ENCODE measurements around the gene PANK4. TPM values are rescaled to one million over a fixed set of nuclear protein-coding genes. Genes with fewer than 3 reads are reported as not detected.

The PANK4 gene
- total RNA-seq, 1 experiment from 2014 or later: 45.6 TPM

DNA sequence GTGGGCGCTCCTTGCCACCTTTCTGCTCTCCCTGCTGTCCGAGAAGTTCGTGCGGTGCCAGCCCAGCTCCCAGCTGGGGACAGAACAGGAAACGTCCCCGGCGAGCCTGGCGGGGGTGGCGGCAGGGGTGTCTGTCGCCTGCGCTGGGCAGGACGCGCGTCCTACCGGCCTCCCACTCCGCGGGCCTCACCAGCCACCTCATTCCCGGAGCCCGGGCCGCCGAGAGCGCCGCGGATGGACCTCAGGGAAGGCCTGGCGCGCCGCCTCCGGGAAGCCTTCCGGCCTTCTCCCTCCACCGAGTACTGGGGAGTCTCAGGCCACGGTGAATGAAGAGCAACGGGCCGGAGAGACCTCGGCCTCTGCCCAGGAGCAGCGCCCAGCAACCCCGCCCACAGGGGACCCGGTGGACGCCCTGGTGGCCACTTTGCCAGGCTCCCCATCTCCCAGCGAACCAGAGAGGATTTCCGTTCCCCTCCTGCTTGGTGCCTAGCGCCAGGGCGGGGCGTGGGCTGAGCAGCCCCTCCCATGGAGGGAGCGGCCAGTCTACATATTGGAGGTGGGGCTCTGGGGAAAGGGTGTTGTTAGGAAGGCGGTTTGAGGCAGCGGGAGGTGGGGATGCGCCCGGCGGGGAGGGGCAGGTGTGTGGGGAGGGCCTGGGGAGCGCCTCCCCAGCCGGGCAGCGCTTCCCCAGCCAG lies 20.3 kb upstream of the PANK4 start:
- peak overlapping the region; percentile 76 for H3K27ac ChIP-seq (ENCODE audit: low read depth, low read length, poor library complexity, severe bottlenecking)
- no peaks in the 10 kb centered on the region for H3K27me3 ChIP-seq (replicated peaks; ENCODE audit: insufficient read depth, low read depth, low read length, poor library complexity)
- ChIA-PET POLR2A (ENCODE audit: low non-redundant PET) (interaction anchor here (0.5 to 0.6 kb wide), 2 partner anchors 20 to 357 kb away, joined by 3 to 6 read pairs; partner anchors contain the start of gene PANK4), CTCF (interaction anchor here (0.5 to 1.0 kb wide), 5 partner anchors 16 to 132 kb away, joined by 3 to 8 read pairs (median 4); partner anchors contain the start of gene PANK4)
- no peak for TF ChIP-seq EZH2 (IDR thresholded peaks at IDR 0.05; ENCODE audit: borderline replicate concordance, low read depth, low read length, poor library complexity, severe bottlenecking)
- TF ChIP-seq, protein P1, sequence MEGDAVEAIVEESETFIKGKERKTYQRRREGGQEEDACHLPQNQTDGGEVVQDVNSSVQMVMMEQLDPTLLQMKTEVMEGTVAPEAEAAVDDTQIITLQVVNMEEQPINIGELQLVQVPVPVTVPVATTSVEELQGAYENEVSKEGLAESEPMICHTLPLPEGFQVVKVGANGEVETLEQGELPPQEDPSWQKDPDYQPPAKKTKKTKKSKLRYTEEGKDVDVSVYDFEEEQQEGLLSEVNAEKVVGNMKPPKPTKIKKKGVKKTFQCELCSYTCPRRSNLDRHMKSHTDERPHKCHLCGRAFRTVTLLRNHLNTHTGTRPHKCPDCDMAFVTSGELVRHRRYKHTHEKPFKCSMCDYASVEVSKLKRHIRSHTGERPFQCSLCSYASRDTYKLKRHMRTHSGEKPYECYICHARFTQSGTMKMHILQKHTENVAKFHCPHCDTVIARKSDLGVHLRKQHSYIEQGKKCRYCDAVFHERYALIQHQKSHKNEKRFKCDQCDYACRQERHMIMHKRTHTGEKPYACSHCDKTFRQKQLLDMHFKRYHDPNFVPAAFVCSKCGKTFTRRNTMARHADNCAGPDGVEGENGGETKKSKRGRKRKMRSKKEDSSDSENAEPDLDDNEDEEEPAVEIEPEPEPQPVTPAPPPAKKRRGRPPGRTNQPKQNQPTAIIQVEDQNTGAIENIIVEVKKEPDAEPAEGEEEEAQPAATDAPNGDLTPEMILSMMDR (conservative IDR thresholded peaks at IDR 0.05; ENCODE audit: low read depth, low read length): 0 out of 2 replicates have a peak, but pooled peaks have one; percentile 25
- peak; percentile 91 for DNase-seq (ENCODE audit: low spot score)
- no peaks in the 10 kb centered on the region for H3K9me3 ChIP-seq (ENCODE audit: low read depth, low read length, poor library complexity, severe bottlenecking)
- no TSS peak for BruUV-seq (replicated peaks)
- intact Hi-C loops (cut with micrococcal nuclease; ENCODE audit: unreplicated experiment): loop anchor here (5.0 kb wide), 1 partner anchor 349 kb away; no protein-coding TSS in a partner anchor
- H3K4me1 ChIP-seq (ENCODE audit: insufficient read depth, low read length, poor library complexity, severe bottlenecking): peaks cover 24% of the 10 kb centered on the region
- H3K36me3 ChIP-seq (ENCODE audit: insufficient read depth, low read length, poor library complexity, severe bottlenecking): no peaks in the 10 kb centered on the region
- peak overlapping the region; percentile 49 for H3K4me3 ChIP-seq (ENCODE audit: low read depth, low read length, poor library complexity, severe bottlenecking)

GRCh38 chr1:2545754-2546514 lies 19.5 kb upstream of the PANK4 start:
- intact Hi-C loops (cut with micrococcal nuclease; ENCODE audit: unreplicated experiment): loop anchor here (5.0 kb wide), 1 partner anchor 349 kb away; no protein-coding TSS in a partner anchor

GRCh38 chr1:2544875-2545640 lies 18.7 kb upstream of the PANK4 start:
- Histone ChIP-seq H3K9me3 (ENCODE audit: low read depth, low read length, poor library complexity, severe bottlenecking) (no peaks in the 10 kb centered on the region), H3K27ac (ENCODE audit: low read depth, low read length, poor library complexity, severe bottlenecking) (peak overlapping the region; percentile 65), H3K27me3 (replicated peaks; ENCODE audit: insufficient read depth, low read depth, low read length, poor library complexity) (no peaks in the 10 kb centered on the region), H3K4me3 (ENCODE audit: low read depth, low read length, poor library complexity, severe bottlenecking) (no peak overlapping the region), H3K36me3 (ENCODE audit: insufficient read depth, low read length, poor library complexity, severe bottlenecking) (no peaks in the 10 kb centered on the region), H3K4me1 (ENCODE audit: insufficient read depth, low read length, poor library complexity, severe bottlenecking) (peaks cover 37% of the 10 kb centered on the region)
- DNase-seq (ENCODE audit: low spot score): no peak
- CTCF ChIA-PET: no interaction called here
- no TSS peak for BruUV-seq (replicated peaks)
- intact Hi-C loops (cut with micrococcal nuclease; ENCODE audit: unreplicated experiment): loop anchor here (5.0 kb wide), 1 partner anchor 348 kb away; no protein-coding TSS in a partner anchor
- TF ChIP-seq, protein P1 (conservative IDR thresholded peaks at IDR 0.05; ENCODE audit: low read depth, low read length): no peak
- TF ChIP-seq EZH2 (IDR thresholded peaks at IDR 0.05; ENCODE audit: borderline replicate concordance, low read depth, low read length, poor library complexity, severe bottlenecking): no peak
- POLR2A ChIA-PET (ENCODE audit: low non-redundant PET): no interaction called here

More at GRCh38 chr1:2545754-2546514, 19.5 kb upstream of the PANK4 start:
- H3K4me3 ChIP-seq (ENCODE audit: low read depth, low read length, poor library complexity, severe bottlenecking): peak overlapping the region; percentile 49
- ChIA-PET CTCF (interaction anchor here (0.5 to 1.0 kb wide), 4 partner anchors 15 to 126 kb away, joined by 3 to 5 read pairs (median 4); partner anchors contain the start of gene PANK4), POLR2A (ENCODE audit: low non-redundant PET) (interaction anchor here (0.5 to 0.6 kb wide), 2 partner anchors 19 to 357 kb away, joined by 3 to 6 read pairs; partner anchors contain the start of gene PANK4)
- peak; percentile 91 for DNase-seq (ENCODE audit: low spot score)
- H3K27me3 ChIP-seq (replicated peaks; ENCODE audit: insufficient read depth, low read depth, low read length, poor library complexity): no peaks in the 10 kb centered on the region
- no TSS peak for BruUV-seq (replicated peaks)
- H3K36me3 ChIP-seq (ENCODE audit: insufficient read depth, low read length, poor library complexity, severe bottlenecking): no peaks in the 10 kb centered on the region
- peaks cover 29% of the 10 kb centered on the region for H3K4me1 ChIP-seq (ENCODE audit: insufficient read depth, low read length, poor library complexity, severe bottlenecking)
- TF ChIP-seq EZH2 (IDR thresholded peaks at IDR 0.05; ENCODE audit: borderline replicate concordance, low read depth, low read length, poor library complexity, severe bottlenecking): no peak
- H3K9me3 ChIP-seq (ENCODE audit: low read depth, low read length, poor library complexity, severe bottlenecking): no peaks in the 10 kb centered on the region
- H3K27ac ChIP-seq (ENCODE audit: low read depth, low read length, poor library complexity, severe bottlenecking): peak overlapping the region; percentile 76

All from A673 (cell line).